ENCODE measurements around the gene PCF11.

DNA sequence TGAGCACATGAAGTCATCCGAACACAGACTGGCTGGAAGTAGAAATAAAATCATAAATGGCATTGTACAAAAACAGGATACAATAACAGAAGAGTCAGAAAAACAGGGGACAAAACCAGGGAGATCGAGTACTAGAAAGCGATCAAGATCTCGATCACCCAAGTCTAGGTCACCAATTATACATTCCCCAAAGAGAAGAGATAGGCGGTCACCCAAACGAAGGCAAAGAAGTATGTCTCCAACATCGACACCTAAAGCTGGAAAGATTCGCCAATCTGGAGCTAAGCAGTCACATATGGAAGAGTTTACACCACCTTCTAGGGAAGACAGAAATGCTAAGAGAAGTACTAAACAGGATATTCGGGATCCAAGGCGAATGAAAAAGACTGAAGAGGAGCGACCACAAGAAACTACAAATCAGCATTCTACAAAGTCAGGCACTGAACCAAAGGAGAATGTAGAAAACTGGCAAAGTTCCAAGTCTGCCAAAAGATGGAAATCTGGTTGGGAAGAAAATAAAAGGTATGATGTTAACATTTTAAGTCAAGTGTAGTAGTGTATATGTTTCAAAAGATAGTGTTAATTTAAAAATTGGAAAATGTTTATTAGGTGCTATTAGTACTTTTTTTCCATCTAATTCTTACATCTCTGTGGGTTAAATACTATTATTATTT is 9.4 kb downstream of the PCF11 start:
- TF ChIP-seq, protein P1, sequence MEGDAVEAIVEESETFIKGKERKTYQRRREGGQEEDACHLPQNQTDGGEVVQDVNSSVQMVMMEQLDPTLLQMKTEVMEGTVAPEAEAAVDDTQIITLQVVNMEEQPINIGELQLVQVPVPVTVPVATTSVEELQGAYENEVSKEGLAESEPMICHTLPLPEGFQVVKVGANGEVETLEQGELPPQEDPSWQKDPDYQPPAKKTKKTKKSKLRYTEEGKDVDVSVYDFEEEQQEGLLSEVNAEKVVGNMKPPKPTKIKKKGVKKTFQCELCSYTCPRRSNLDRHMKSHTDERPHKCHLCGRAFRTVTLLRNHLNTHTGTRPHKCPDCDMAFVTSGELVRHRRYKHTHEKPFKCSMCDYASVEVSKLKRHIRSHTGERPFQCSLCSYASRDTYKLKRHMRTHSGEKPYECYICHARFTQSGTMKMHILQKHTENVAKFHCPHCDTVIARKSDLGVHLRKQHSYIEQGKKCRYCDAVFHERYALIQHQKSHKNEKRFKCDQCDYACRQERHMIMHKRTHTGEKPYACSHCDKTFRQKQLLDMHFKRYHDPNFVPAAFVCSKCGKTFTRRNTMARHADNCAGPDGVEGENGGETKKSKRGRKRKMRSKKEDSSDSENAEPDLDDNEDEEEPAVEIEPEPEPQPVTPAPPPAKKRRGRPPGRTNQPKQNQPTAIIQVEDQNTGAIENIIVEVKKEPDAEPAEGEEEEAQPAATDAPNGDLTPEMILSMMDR (IDR thresholded peaks at IDR 0.05) = no peak
- TF ChIP-seq POLR2A (IDR thresholded peaks at IDR 0.05) = no peak

All from adrenal gland (tissue), 5 donors.